Measurements from ENCODE around the gene DDX19B.
"Not testable (repeated sequence)": the region's sequence is repeated elsewhere in the genome, so short reads cannot be mapped to it uniquely, and the experiment has no call there.

Gene DDX19B

GRCh38 chr16:70364399-70364798 is 65.4 kb downstream of the DDX19B start:
- no peak for DNase-seq

DNA sequence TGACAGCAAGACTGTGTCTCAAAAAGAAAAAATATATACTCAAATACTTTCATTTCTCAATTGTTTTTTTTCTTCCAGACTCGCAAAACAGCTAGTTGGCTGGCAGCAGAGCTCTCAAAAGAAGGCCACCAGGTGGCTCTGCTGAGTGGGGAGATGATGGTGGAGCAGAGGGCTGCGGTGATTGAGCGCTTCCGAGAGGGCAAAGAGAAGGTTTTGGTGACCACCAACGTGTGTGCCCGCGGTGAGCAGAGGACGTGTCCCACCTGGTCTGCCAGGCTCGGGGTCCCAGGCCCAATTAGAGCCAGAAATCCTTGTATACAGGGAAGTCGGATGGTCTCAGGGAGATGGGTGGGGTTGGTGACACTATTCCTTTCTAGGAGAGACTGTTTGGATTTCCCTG is 71.2 kb downstream of the DDX19B start:
- DNase-seq, result not testable (repeated sequence)

DNA sequence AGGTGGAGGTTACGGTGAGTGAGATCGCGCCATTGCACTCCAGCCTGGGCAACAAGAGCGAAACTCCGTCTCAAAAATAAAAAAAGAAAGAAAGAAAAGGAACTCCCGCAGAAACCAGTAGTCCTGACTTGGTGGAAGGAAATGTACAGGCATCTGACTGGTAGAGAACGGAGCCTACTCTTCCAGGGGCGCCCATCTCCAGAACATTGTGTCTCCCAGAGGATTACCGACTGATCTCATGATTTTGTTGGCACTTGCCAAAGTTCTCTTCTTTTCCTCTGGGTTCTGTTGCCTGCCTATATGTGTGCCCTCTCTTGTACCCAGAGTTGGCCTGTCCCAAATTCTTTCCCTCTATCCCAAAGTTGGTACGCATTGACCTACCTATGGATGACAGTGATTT is 71.9 kb downstream of the DDX19B start:
- no peak for DNase-seq

GRCh38 chr16:70372921-70373728 is 74.1 kb downstream of the DDX19B start:
- DNase-seq, result no peak

GRCh38 chr16:70374213-70374612 is 75.2 kb downstream of the DDX19B start:
- DNase-seq, result no peak

DNA sequence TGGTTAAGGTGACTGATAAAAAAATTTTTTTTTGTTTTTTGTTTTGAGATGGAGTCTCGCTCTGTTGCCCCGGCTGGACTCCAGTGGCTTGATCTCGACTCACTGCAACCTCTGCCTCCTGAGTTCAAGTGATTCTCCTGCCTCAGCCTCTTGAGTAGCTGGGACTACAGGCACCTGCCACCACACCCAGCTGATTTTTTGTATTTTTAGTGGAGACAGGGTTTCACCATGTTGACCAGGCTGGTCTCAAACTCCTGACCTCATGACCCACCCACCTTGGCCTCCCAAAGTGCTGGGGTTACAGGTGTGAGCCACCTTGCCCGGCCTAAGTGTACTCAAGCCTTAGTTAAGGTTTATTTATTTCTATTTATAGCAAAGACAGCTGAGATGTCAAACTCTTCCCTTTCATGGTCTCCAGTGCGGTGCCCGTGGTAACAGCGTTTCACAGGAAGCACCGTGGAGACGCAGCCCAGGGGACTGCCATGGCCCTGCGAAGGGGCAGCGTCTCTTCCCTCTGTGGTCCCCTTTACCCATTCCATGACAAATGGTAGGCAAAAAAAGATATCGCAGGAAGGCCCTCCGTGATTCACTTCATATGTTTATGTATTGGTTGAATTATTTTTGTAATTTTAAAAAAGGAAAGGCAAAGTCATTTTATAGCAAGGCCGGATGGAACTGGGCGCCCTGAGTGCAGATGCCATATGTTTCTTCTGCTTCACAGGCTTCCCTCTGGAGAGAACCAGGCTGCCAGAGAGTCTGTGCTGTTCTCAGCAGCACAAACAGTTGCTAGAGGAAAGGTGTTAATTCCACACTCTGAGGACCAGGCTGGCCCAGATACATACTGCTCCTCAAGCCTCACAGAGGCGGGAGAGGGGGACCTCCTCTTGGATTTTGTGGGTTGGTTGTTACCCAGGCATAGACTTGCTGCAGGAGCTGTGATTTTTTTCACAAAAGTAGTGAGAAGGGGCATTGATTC is 76.9 kb downstream of the DDX19B start:
- DNase-seq, result no peak

DNA sequence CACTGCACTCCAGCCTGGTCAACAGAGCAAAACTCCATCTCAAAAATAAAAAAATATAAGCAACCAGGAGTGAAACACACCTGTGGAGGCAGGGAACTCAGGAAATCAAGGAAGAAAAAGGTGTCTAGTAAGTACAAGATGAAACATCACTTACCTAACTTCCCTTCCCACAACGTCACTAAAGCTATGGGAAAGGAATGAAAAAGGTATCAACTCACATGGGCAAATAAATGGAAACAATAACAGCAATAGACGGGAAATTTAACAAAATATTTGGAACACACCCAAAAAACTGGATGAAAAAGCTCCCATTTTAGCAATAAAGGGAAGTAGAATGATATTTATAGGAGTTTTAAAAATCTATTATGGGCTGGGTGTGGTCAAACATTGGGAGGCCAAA is 78.8 kb downstream of the DDX19B start:
- no peak for DNase-seq

GRCh38 chr16:70378869-70379493 is 80.0 kb downstream of the DDX19B start:
- DNase-seq, result no peak

DNA sequence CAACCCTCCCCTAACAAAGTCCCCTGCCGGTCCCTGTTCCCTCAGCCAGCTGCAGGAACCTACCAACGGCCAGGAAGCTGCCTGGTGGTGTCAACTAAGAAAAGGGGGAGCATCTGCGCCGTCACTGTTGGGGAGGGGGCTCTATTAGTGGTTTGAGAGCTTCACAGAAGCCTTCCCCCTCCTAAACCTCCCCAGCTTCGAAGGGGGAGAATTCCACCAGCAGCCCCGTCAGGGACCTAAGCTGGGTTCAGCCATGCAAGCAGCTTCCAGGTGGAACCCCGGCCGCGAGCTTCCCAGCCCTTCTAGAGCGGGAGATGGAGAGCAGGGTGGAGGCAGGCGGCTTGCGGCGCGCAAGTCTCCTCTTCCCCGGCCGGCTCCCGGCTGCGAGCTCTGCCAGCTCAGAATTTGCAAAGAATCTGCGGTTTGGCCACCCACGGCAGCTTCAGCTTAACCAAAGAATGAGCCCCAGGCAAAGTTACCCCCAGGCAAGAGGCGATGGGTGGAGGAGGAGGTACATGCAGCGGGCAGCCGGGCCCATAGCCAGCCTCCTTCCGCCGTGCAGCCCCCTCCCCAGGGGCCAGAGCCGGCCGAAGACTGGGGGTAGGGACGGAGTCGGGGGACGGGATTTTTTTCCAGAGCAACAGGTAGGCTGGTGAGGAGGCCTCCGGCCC is 81.4 kb downstream of the DDX19B start:
- peak; percentile 97 for DNase-seq

GRCh38 chr16:70380919-70381603 is 82.1 kb downstream of the DDX19B start:
- peak; percentile 98 for DNase-seq

GRCh38 chr16:70381604-70382342 is 82.8 kb downstream of the DDX19B start:
- no peak for DNase-seq

- no peak for DNase-seq
Measured at GRCh38 chr16:70383421-70383960, 84.5 kb downstream of the DDX19B start.

Data from islet precursor cell (in vitro differentiated cells).